Endometrial microvascular endothelial cells (primary cell): ENCODE results near the gene DENND2D. TPM values are rescaled to one million over a fixed set of nuclear protein-coding genes. Genes with fewer than 3 reads are reported as not detected.

Experiments
- in situ Hi-C: cut with HindIII; loops from 2 replicates; pipeline ENCODE4 v1.10.0; 2017; ENCODE audit warnings: low sequenced_read_pairs, low pct_unique_long_range_greater_than_20kb; ENCODE audit errors: inconsistent ontology term
- total RNA-seq: library from RNA; depleted of rRNA; stranded (reverse); fragments of >200 nt; gene quantifications from one replicate; pipeline ENCODE4 v1.2.3, GENCODE V29; 2015; ENCODE audit errors: inconsistent ontology term

The DENND2D gene
- total RNA-seq, 1 donor from 2014 or later = not detected

DNA sequence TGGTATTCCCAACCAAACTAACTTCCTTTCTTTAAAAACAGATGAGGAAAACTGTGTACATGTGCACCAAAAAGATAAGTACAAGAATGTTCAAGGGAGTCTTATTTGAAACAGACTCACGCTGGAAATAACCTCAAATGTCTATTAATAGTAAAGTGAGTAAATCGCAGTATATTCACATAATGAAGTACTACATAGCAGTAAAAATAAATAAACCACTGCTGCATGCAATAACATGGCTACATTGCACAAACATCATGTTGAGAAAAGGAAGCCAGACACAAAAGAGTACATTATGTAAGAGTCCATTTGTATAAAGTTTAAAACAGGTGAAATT lies 5.2 kb upstream of the DENND2D start:
- in situ Hi-C loops = loop anchor here (25.0 kb wide), 1 partner anchor 207 kb away; no protein-coding TSS in a partner anchor

DNA sequence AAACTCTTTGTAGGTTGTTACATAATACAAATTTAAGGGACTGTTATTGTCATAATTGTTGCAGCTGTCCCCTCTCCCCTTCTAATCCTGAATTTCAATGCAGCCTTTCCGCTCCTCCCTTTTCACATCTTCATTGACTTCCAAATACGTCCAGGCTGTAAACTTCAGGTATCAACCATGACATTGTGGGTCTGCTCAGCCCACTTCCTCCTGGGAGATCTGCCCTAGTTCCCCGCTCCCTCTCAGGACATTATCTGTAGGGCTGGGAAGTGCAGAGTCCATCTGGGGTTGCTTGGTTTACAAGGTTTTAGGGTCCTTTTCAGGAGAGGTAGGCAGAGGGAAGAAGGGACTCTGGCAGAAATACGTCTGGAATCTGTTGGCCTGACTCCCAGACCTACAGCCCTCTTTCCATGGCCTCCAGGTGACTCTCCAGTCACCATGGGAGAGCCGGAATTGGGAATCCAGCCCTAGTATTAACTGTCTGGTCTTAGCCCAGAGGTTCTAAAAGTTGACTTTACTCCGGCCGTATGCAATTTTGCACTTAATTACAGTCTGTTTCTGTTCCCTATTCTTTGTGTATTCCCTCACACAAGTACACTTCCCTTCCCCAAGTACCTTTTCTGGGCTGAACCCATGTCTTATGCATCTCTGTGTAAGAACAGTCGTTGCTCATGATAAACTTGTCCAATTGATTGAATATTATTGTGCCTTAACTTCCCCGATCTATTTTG lies 4.7 kb upstream of the DENND2D start:
- in situ Hi-C loops = loop anchor here (25.0 kb wide), 1 partner anchor 207 kb away; no protein-coding TSS in a partner anchor

- in situ Hi-C loops = loop anchor here (25.0 kb wide), 1 partner anchor 208 kb away; no protein-coding TSS in a partner anchor
Measured at GRCh38 chr1:111204201-111204982, 3.9 kb upstream of the DENND2D start.

GRCh38 chr1:111203681-111204200 lies 3.3 kb upstream of the DENND2D start:
- in situ Hi-C loops = loop anchor here (25.0 kb wide), 1 partner anchor 209 kb away; no protein-coding TSS in a partner anchor

- in situ Hi-C loops = loop anchor here (25.0 kb wide), 1 partner anchor 209 kb away; no protein-coding TSS in a partner anchor
Measured at GRCh38 chr1:111202707-111203623, 2.5 kb upstream of the DENND2D start.

- in situ Hi-C loops = loop anchor here (25.0 kb wide), 1 partner anchor 210 kb away; no protein-coding TSS in a partner anchor
Measured at GRCh38 chr1:111202366-111202706, 1.9 kb upstream of the DENND2D start.

- in situ Hi-C loops = loop anchor here (25.0 kb wide), 1 partner anchor 211 kb away; no protein-coding TSS in a partner anchor
Measured at GRCh38 chr1:111201275-111202090, 1.0 kb upstream of the DENND2D start.

GRCh38 chr1:111200802-111201161 lies 336 bp upstream of the DENND2D start:
- in situ Hi-C loops = loop anchor here (25.0 kb wide), 1 partner anchor 212 kb away; no protein-coding TSS in a partner anchor

DNA sequence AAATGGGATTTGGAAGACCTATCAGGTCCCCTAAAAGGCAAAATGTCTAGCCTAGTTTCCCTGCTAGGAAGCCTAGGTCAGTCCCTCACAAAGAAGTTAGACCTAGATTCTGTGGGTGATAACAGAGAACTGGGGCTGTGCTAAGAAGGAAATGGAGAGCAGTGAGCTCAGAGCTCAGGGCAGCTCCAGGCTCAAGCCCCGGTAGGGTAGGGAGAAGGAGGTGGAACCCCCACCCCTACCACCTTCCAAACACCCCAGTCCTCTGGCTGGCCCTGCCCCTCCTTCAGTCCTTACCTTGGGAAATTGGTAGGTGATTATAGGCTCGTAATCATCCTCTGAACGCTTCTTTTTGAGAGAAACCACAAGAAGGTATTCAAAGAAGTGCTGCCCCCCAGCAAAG lies 1.1 kb downstream of the DENND2D start:
- in situ Hi-C loops = no loop called here

- in situ Hi-C loops = no loop called here
Measured at GRCh38 chr1:111198836-111199235, 1.6 kb downstream of the DENND2D start.

GRCh38 chr1:111197598-111198284 lies 2.7 kb downstream of the DENND2D start:
- in situ Hi-C loops = no loop called here

- in situ Hi-C loops = no loop called here
Measured at GRCh38 chr1:111196213-111196612, 4.2 kb downstream of the DENND2D start.

DNA sequence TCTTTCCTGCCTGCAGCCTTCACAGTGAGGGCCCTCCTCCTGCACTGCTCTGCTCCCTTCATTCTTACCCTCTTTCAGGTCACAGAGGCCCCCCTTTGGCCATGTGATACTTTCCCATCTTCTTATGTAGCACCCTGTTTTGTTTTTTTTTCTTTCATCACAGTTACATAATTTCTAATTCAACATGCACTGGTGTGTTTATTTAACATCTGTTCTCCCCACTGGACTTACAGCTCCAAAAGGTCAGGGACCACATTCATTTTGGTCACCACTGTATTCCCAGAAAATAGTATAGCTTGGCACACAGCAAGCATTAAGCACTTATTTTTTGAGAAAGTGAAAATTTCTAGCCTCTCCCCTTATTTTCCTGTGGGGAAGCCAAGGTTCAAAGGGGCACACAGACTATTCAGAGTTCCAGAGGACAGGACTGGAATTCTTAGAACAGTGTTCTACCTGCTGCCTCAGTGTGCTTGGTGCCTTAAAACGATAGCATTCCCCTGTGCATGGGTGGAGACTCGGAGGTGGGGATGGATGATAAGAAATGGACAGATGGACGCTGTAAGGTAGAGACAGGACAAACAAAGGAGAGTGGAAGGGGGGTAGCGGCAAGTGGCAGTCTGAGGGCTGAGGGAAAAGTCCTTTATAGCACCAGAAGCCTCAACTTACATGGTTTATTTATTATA lies 5.3 kb downstream of the DENND2D start:
- in situ Hi-C loops = no loop called here

- in situ Hi-C loops = no loop called here
Measured at GRCh38 chr1:111193712-111194480, 6.5 kb downstream of the DENND2D start.

DNA sequence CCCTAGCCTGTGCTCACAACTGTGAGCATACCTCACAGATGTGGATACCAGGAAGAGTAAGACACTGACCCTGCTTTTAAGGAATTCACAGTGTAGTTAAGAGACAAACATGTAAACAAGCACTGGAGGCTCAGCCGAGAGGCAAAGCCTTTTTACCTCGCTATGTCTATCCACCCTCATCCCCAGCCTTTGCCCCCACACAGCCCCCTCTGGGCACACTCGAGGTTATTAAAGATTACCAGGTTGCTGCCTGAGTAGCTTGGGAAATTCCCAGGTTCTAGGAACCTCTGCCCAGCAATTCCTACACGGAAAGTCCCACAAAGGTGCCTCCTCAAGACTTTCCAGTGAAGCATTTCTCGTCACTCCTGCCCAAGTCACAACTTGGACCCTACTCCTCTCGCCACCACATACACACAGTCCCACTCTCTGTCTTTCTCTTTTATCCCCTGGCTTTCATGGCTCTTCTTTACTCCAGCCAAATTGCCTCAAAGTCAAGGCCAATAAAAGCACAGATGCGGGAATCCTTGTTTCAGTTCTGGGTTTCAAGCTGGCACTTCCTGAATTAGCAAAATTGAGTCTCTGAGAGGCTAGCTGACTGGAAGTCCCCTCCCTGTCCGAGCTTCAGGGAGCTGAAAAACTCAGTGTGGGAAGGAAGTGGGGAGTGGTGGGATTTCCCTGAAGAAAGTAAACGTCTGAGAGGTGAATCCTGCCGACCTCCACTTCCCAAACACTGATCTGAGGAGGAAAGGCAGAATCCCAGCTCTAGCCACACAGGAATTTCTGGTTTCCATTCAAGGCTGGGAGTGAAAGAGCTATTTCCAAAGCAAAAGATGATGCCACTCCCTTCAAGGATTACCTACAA lies 7.6 kb downstream of the DENND2D start:
- in situ Hi-C loops = no loop called here
